PFSK-1 (cell line): ENCODE data around the gene COL18A1.

Experiments used
- FOXP2 ChIP-seq: optimal IDR thresholded peaks from 2 replicates; pipeline ENCODE3; 2011; ENCODE audit warnings: borderline replicate concordance, control low read depth, inconsistent platforms; ENCODE audit not compliant: insufficient read depth; ENCODE audit errors: extremely low read length, extremely low read depth
- POLR2AphosphoS5 ChIP-seq: IDR thresholded peaks from 2 replicates; pipeline ENCODE4 v1.6.1; 2012; ENCODE audit warnings: low read depth, mild to moderate bottlenecking, control low read depth, low read length, moderate library complexity
- REST ChIP-seq, 2 experiments: IDR thresholded peaks; 2 replicates each; pipeline versions ENCODE4 v1.6.1 to v1.8.0; 2011 to 2012; ENCODE audit warnings: low read depth in 2 of 2, low read length in 2 of 2, control low read depth in 1 of 2, inconsistent platforms in 1 of 2, mild to moderate bottlenecking in 1 of 2, moderate library complexity in 1 of 2; ENCODE audit not compliant: insufficient read depth in 1 of 2
- SIN3A ChIP-seq: IDR thresholded peaks from 2 replicates; pipeline ENCODE4 v1.6.1; 2012; ENCODE audit warnings: mild to moderate bottlenecking, low read length, moderate library complexity, borderline replicate concordance; ENCODE audit not compliant: insufficient read depth
- TAF1 ChIP-seq: IDR thresholded peaks from 2 replicates; pipeline ENCODE4 v1.6.1; 2012; ENCODE audit warnings: low read length, control low read depth, borderline replicate concordance; ENCODE audit not compliant: insufficient read depth

The COL18A1 gene

GRCh38 chr21:45381036-45381787, 23.8 kb upstream of the COL18A1 start:
- TF ChIP-seq SIN3A: no peak
- no peak for TF ChIP-seq REST (IDR thresholded peaks at IDR 0.05; ENCODE audit: insufficient read depth in 1 of 2, low read depth in 2 of 2, low read length in 2 of 2)
- no peak for TF ChIP-seq TAF1
- no peak for TF ChIP-seq POLR2AphosphoS5

DNA sequence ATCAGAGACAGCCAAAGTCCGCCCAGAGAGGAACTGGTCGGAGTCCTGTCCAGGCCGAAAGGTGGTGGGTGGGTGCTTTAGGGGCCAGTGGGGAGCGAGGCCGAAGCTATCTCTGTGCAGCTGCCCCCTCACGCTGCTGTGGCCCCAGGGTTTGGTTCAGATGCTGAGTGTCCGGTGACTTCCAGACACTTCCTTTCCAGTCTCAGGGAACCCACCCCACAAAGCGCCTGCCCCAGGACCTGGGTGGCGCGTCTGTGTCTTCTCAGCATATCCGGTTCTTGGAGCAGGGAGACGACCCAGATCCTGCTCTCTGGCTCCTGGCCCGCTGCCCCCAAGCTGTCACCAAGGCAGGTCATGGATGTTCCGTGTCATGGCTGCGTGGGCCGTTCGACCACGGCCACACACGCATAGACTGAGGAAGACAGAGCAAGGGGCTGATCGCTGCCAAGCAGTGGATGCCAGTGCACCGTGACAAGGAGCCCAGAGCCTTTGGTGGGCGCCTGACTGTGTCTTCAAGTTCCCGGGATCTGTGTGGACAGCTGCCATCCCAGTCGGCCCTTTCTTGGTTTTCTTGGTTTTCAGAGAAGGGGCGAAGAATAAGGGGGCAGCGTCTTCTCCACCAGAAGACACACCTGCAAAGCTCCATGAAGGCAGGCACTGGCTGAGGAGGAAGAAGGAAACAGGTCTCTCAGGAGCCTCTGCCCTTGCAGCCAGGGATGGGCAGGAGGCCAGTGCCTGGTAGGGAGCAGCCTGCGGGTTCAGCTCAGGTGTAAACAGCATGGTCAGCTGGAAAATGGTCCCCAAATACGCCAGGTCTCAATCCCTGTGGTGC, 22.9 kb upstream of the COL18A1 start:
- TF ChIP-seq REST (IDR thresholded peaks at IDR 0.05; ENCODE audit: insufficient read depth in 1 of 2, low read depth in 2 of 2, low read length in 2 of 2) (no peak), TAF1 (no peak), SIN3A (no peak), POLR2AphosphoS5 (no peak), FOXP2 (no peak)

GRCh38 chr21:45382697-45382997, 22.3 kb upstream of the COL18A1 start:
- TF ChIP-seq FOXP2: no peak
- no peak for TF ChIP-seq REST (IDR thresholded peaks at IDR 0.05; ENCODE audit: insufficient read depth in 1 of 2, low read depth in 2 of 2, low read length in 2 of 2)
- no peak for TF ChIP-seq TAF1
- TF ChIP-seq SIN3A: no peak
- TF ChIP-seq POLR2AphosphoS5: no peak

GRCh38 chr21:45383111-45383614, 21.8 kb upstream of the COL18A1 start:
- no peak for TF ChIP-seq REST (IDR thresholded peaks at IDR 0.05; ENCODE audit: insufficient read depth in 1 of 2, low read depth in 2 of 2, low read length in 2 of 2)
- TF ChIP-seq POLR2AphosphoS5: no peak
- TF ChIP-seq TAF1: no peak
- TF ChIP-seq FOXP2: no peak
